Measurements from ENCODE around the gene OPRM1. TPM values are rescaled to one million over a fixed set of nuclear protein-coding genes. Genes with fewer than 3 reads are reported as not detected.

The OPRM1 gene
- total RNA-seq, 4 donors from 2014 or later: not detected

- no peak for DNase-seq (ENCODE audit: low spot score)
- no peak for ATAC-seq (ENCODE audit: low FRiP score)
- TF ChIP-seq, protein P1, sequence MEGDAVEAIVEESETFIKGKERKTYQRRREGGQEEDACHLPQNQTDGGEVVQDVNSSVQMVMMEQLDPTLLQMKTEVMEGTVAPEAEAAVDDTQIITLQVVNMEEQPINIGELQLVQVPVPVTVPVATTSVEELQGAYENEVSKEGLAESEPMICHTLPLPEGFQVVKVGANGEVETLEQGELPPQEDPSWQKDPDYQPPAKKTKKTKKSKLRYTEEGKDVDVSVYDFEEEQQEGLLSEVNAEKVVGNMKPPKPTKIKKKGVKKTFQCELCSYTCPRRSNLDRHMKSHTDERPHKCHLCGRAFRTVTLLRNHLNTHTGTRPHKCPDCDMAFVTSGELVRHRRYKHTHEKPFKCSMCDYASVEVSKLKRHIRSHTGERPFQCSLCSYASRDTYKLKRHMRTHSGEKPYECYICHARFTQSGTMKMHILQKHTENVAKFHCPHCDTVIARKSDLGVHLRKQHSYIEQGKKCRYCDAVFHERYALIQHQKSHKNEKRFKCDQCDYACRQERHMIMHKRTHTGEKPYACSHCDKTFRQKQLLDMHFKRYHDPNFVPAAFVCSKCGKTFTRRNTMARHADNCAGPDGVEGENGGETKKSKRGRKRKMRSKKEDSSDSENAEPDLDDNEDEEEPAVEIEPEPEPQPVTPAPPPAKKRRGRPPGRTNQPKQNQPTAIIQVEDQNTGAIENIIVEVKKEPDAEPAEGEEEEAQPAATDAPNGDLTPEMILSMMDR (IDR thresholded peaks at IDR 0.05): no peak
Measured at GRCh38 chr6:154117485-154117884, 78.4 kb downstream of the OPRM1 start.

DNA sequence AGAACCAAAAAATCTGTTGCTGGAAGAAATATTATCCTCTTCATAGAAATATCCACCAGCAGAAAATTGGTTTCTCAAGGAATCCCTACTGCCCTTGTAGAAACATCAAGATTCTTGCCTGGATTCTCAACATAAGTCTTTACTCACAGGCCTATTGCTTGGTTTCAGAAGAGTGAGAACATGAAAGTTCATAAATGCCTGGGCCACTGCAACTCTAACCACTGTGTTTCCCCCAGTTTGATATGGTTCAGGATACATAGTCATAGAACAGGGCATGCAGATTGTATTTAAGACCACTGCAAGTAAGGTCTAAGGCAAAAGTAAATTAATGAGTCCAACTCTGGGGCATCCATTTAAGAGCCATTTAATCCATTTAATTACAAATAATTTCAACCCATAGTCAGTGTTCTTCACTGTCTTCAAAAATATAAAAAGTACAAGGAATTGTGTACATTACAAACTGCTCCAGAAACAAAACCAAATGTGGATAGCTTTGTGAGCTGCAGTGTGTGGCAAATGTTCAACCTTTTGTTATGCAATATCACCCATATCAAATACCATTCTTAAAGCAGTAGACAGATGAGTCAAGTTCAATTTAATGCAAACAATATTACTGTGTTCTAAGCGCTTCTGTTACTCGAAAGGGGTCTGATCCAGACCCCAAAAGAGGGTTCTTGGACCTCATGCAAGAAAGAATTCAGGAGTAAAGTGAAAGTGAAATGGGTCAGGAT lies 83.3 kb downstream of the OPRM1 start:
- TF ChIP-seq, protein P1 (IDR thresholded peaks at IDR 0.05): no peak
- ATAC-seq (ENCODE audit: low FRiP score) (no peak), DNase-seq (ENCODE audit: low spot score) (no peak)

DNA sequence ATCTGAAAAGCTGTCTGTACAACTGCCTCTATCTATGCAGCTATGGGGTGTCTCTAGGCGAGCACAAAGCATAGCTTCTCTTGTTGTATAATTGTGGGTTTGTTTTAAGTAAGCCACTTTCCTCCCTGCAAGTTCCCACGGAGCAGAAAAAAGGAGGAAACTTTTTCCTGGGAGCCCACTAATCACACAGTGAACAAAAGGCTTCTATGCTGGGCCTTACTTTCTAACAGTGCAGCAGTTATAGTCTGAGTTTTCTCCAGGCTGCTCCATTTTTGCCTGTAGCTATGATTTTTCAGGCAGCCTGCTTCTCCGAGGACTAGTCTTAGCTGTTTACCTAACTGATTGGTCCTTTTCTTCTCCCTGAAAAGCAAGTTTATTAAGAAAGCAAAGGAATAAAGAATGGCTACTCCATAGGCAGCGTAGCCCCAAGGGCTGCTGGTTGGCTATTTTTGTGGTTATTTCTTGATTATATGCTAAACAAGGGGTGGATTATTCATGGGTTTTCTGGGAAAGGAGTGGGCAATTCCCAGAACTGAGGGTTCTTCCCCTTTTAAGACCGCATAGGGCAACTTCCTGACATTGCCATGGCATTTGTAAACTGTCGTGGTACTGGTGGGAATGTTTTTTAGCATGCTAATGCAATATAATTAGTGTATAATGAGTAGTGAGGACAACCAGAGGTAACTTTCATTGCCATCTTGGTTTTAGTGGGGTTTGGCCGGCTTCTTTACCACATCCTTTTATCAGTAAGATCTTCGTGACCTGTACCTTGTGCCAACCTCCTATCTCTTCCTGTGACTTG lies 84.3 kb downstream of the OPRM1 start:
- DNase-seq (ENCODE audit: low spot score): no peak
- TF ChIP-seq, protein P1 (IDR thresholded peaks at IDR 0.05): no peak
- ATAC-seq (ENCODE audit: low FRiP score): no peak

GRCh38 chr6:154125421-154125820 lies 86.4 kb downstream of the OPRM1 start:
- no peak for DNase-seq (ENCODE audit: low spot score)
- TF ChIP-seq, protein P1 (IDR thresholded peaks at IDR 0.05): no peak
- ATAC-seq (ENCODE audit: low FRiP score): no peak

GRCh38 chr6:154127657-154128056 lies 88.6 kb downstream of the OPRM1 start:
- TF ChIP-seq, protein P1 (IDR thresholded peaks at IDR 0.05): no peak
- no peak for ATAC-seq (ENCODE audit: low FRiP score)
- no peak for DNase-seq (ENCODE audit: low spot score)

DNA sequence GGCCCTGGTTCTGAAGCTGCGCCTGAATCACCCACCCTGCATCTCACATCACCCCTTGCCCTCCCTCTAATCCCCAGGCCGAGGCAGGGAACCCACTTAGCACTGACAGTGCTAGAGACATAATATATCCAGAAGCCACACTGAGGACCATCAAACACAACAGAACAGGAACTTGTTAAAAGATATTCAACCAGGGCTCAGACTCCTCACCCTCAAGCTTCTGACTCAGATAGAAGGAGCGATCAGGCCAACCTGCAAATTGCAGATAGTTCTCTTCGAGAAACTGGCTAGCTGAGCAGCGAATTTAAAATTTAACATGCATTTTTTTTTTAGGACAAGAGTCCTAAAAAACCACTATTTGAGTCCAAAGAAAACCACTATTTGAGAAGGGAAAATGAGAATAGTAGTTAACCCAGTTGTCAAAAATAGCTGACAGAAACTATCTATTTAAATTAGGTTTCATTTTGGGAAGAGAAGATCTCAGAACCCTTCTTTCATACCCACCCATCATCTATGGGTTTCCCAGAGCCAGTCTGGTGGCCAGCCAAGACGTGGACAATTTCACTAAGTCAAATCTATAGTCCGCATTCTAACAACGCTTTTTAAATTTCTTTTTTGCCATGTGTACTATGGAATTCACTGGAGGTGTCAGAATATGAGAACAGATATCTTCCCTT lies 95.6 kb downstream of the OPRM1 start:
- DNase-seq (ENCODE audit: low spot score) (no peak), ATAC-seq (ENCODE audit: low FRiP score) (no peak)
- TF ChIP-seq, protein P1 (IDR thresholded peaks at IDR 0.05): no peak
